H1 (cell line): Measurements from ENCODE around the gene GNAT2. TPM values are rescaled to one million over a fixed set of nuclear protein-coding genes. Genes with fewer than 3 reads are reported as not detected.

ENCODE experiments used
- CHD2 ChIP-seq: IDR thresholded peaks from 2 replicates; pipeline ENCODE4 v1.6.1; 2012; ENCODE audit warnings: low read length, improper control_type of control experiment
- CREB1 ChIP-seq: IDR thresholded peaks from 2 replicates; pipeline ENCODE4 v1.6.1; 2012; ENCODE audit warnings: inconsistent platforms
- HDAC6 ChIP-seq: IDR thresholded peaks from one replicate; pipeline ENCODE4 v1.7.1; 2012; ENCODE audit warnings: low read depth, mild to moderate bottlenecking, inconsistent platforms, low read length, moderate library complexity
- NRF1 ChIP-seq: IDR thresholded peaks from 2 replicates; pipeline ENCODE4 v1.6.1; 2011; ENCODE audit warnings: mild to moderate bottlenecking, low read depth, low read length, improper control_type of control experiment
- POU5F1 ChIP-seq: IDR thresholded peaks from 2 replicates; pipeline ENCODE4 v1.6.1; 2011; ENCODE audit warnings: low read depth, mild to moderate bottlenecking, low read length, moderate library complexity
- RNF2 ChIP-seq: fragments of 200-900, 300-1000 bp; sonication (generic); IDR thresholded peaks from 2 replicates; pipeline ENCODE4 v1.7.1; 2016; ENCODE audit warnings: borderline replicate concordance, low read depth, mild to moderate bottlenecking, antibody characterized with exemption, low read length; ENCODE audit not compliant: poor library complexity, severe bottlenecking; ENCODE audit errors: missing control alignments
- SIX5 ChIP-seq: IDR thresholded peaks from 2 replicates; pipeline ENCODE4 v1.6.1; 2011; ENCODE audit warnings: mild to moderate bottlenecking, low read depth, low read length
- SP1 ChIP-seq: IDR thresholded peaks from 2 replicates; pipeline ENCODE4 v1.6.1; 2011; ENCODE audit warnings: low read depth, low read length
- SUZ12 ChIP-seq: fragments of 200-600 bp; sonication (generic); IDR thresholded peaks from 2 replicates; pipeline ENCODE4 v1.6.1; 2012; ENCODE audit warnings: mild to moderate bottlenecking, inconsistent platforms, low read length, moderate library complexity, mixed read lengths
- TAF1 ChIP-seq: IDR thresholded peaks from 2 replicates; pipeline ENCODE4 v1.6.1; 2011; ENCODE audit warnings: mild to moderate bottlenecking, low read depth, low read length
- ZNF274 ChIP-seq: IDR thresholded peaks from 2 replicates; pipeline ENCODE4 v1.7.0; 2012; ENCODE audit warnings: low read length, borderline replicate concordance; ENCODE audit errors: extremely low read depth
- polyA plus RNA-seq, 7 experiments: library from polyadenylated mRNA; depleted of rRNA in 3 of 7; stranded (reverse) in 5 of 7; unstranded in 2 of 7; fragments of >200 nt in 5 of 7; fragments of 200-250 nt in 2 of 7; gene quantifications; 1 replicate in 5 of 7; 2 replicates in 1 of 7; 4 replicates in 1 of 7; pipeline versions ENCODE4 v1.2.1 to v1.2.3, GENCODE V29; 2011 to 2013; ENCODE audit warnings: missing spikeins in 2 of 7, mixed read lengths in 2 of 7
- total RNA-seq: library from RNA; stranded (reverse); fragmentation: NEBNext Ultra II Directional; extraction: Animal tissue kit (Norgen Biotek cat#: 25700); gene quantifications from 2 replicates; pipeline ENCODE4 v1.2.1, GENCODE V29; 2021

The GNAT2 gene
- total and polyA plus RNA-seq, 2 of the 8 experiments (the other 6 are each of a cell fraction or from before 2014, with no cell fraction given): 0.05 TPM; not detected in 1

GRCh38 chr1:109624201-109625010, 5.0 kb upstream of the GNAT2 start (continued):
- no peak for TF ChIP-seq CREB1
- TF ChIP-seq SP1: no peak
- TF ChIP-seq HDAC6: no peak
- TF ChIP-seq POU5F1: no peak
- TF ChIP-seq SUZ12: no peak
- no peak for TF ChIP-seq TAF1
- TF ChIP-seq NRF1: no peak
- no peak for TF ChIP-seq RNF2
- no peak for TF ChIP-seq ZNF274
- TF ChIP-seq SIX5: no peak
- no peak for TF ChIP-seq CHD2
